Occipital lobe (tissue), 2 donors: ENCODE measurements around the gene SPINT2. TPM values are rescaled to one million over a fixed set of nuclear protein-coding genes. Genes with fewer than 3 reads are reported as not detected.

ENCODE experiments used
- DNase-seq: peaks from one replicate; lab custom pipeline; 2025; lab: John Stamatoyannopoulos, UW
- total RNA-seq: library from RNA; depleted of rRNA; stranded (reverse); fragments of >200 nt; gene quantifications from one replicate; pipeline ENCODE4 v1.2.3, GENCODE V29; 2014

Gene SPINT2
- total RNA-seq, 1 donor from 2014 or later = 73.9 TPM

- DNase-seq = no peak
These were observed 2.7 kb downstream of the SPINT2 start for GRCh38 chr19:38266981-38267597.

- DNase-seq = no peak
These were observed 3.5 kb downstream of the SPINT2 start for GRCh38 chr19:38267761-38268483.

- no peak for DNase-seq
These were observed 4.2 kb downstream of the SPINT2 start for GRCh38 chr19:38268539-38268938.

GRCh38 chr19:38270587-38271167, 6.3 kb downstream of the SPINT2 start:
- DNase-seq = no peak

- no peak for DNase-seq
These were observed 9.1 kb downstream of the SPINT2 start for GRCh38 chr19:38273499-38273898.

GRCh38 chr19:38274739-38275138, 10.4 kb downstream of the SPINT2 start:
- DNase-seq = peak; percentile 66

GRCh38 chr19:38276942-38277517, 12.7 kb downstream of the SPINT2 start:
- DNase-seq = no peak

- DNase-seq = no peak
These were observed 13.2 kb downstream of the SPINT2 start for GRCh38 chr19:38277549-38277948.

GRCh38 chr19:38277969-38278680, 13.8 kb downstream of the SPINT2 start:
- no peak for DNase-seq

- DNase-seq = no peak
These were observed 14.4 kb downstream of the SPINT2 start for GRCh38 chr19:38278751-38279150.

GRCh38 chr19:38280030-38280921, 15.9 kb downstream of the SPINT2 start:
- no peak for DNase-seq

GRCh38 chr19:38281811-38282566, 17.6 kb downstream of the SPINT2 start:
- no peak for DNase-seq

- no peak for DNase-seq
These were observed 18.9 kb downstream of the SPINT2 start for GRCh38 chr19:38283271-38283670.

- no peak for DNase-seq
These were observed 20.0 kb downstream of the SPINT2 start for GRCh38 chr19:38284422-38284821.

GRCh38 chr19:38285567-38285966, 21.2 kb downstream of the SPINT2 start:
- no peak for DNase-seq

GRCh38 chr19:38287604-38288003, 23.2 kb downstream of the SPINT2 start:
- no peak for DNase-seq

GRCh38 chr19:38288123-38288855, 23.9 kb downstream of the SPINT2 start:
- DNase-seq = no peak

- peak; percentile 27 for DNase-seq
These were observed 25.6 kb downstream of the SPINT2 start for GRCh38 chr19:38289955-38290354.

- no peak for DNase-seq
These were observed 26.3 kb downstream of the SPINT2 start for GRCh38 chr19:38290631-38291147.
